ENCODE measurements around the gene PCDH19.

Gene PCDH19

DNA sequence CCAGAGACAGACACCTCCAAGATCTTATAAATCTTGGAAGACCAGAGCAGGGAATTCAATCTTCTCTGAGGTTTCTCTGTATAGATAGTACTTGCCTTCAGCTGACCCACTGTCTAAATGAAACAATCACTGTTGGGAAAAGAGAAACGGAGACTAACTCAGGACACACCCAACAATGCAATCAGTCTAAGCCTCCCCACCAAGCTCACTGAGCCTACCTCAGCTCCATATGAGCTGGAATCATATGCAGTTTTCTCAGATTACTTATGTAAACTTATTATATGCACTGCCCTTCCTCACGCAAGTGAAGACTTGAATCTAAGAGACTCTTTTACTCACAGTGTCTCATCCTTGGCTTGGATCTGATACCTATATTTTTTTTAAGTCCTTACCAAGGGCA is 110.5 kb downstream of the PCDH19 start:
- no peak for DNase-seq

DNA sequence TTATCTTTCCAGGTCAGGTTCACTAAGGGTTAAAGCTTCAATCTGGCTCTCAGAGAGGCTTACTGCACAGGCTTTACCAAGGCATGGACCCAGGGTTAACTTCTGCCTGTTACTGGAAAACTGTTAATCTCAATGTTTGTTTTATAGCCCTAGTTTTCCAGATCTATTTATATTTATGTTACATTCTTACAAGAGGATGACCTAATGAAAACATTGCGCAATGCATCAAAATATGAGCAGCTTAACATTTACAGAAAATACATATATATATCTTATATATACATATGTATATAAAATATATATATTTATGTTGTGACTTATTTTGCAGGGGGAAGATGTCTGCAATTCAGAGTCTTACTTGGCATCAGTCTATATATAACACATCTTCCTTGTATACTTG is 112.3 kb downstream of the PCDH19 start:
- no peak for DNase-seq

DNA sequence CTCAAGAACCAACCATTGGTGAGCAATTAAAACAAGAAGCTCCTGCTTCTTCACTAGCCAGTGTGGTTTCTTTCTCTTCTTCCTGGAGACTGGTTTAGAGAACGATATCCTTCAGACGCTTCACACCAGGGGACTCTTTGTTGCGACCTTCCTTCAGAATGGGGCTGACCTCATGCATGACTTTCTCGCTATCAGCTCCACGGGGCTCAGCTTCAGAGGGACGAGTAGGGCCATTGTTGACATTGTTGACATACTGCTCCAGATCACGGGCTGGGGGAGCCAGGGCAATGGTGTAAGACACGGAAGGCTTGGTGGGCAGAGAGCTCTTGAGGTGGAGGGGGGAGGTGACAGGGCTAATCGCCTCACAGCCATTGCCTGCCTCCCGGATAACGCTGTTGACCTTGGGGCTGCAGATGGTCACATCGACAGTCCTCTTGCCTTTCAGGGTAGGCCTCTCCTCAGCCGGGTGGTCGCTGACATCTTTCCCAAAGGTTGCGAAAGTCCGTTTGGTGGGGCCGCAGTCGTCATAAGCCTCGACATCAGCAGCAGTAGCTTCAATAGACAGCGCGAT is 113.8 kb downstream of the PCDH19 start:
- no peak for DNase-seq

DNA sequence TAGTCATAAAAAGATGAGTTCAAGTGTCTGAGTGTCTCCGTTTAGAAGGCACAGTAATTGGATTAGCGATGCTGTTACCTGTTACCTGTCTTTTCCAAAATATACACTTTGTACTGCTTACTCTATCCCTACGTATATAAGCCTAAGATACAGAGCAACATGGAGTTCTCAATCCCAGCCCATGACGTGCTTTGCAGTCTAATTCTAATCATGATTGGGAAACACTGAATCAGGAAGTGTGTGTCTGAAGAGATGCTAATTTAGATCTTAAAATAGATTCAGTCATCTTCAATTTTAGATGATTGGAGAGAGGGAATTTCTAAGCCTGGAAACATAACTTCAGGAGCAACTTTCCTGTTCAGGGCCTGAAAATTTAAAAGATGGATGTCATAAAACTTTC is 115.1 kb downstream of the PCDH19 start:
- no peak for DNase-seq

DNA sequence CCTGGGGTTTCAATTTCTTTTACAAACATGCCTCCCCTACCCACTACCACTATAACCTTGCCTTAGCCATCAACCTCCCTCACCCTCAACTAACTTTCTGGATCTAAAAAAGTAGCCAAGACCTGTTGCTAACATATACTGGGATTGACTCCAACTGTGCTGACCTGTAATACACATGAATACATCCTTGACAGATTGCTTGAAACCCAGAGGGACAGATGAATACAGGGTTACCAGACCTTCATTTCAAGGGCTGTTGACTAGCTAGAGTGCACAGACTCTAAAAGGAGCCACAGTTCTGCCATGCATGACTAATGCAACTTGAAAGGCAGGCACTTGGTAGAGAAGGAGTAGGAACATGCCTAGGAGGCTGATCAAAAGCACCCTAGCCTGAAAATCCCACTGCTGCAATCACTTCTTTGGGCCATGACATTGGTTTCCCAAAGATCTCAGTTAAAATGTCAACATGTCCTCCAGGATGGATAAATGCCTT is 121.0 kb downstream of the PCDH19 start:
- no peak for DNase-seq

DNA sequence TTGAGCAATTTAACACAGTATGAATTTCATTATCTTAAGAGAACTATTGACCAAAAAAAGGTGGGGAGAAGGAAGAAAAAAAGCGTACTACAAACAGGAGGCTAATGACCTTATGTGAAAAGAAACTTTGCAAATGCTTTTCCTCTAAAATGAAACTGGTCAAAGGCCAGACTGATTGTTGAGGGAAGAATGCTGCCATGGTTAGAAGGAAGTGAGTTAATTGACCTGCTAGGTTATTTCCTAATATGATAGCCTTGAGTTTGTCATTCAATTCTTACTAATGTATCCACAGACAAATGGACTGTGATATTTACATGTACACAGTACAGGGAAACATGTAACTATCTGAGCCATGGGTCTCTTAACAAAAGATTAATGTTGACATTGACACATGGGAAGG is 132.8 kb downstream of the PCDH19 start:
- no peak for DNase-seq

DNA sequence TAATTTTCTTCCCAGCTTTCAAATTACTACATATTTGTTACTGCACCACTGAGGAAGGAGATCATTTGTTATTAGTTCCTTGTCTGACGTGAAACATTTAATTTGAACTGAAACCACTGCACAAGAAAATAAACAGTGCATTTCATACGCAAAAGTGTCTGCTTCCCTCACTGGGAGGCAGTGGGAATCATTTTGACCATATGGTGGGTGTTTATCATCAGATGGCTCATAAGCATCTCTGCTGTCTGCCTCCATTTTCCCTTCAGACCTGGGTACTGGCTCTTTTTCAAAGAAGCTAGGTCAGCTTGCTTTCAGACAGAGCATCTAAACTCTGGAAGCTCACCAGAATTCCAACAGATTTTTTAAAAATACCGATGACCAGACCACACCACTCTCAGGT is 135.2 kb downstream of the PCDH19 start:
- no peak for DNase-seq

DNA sequence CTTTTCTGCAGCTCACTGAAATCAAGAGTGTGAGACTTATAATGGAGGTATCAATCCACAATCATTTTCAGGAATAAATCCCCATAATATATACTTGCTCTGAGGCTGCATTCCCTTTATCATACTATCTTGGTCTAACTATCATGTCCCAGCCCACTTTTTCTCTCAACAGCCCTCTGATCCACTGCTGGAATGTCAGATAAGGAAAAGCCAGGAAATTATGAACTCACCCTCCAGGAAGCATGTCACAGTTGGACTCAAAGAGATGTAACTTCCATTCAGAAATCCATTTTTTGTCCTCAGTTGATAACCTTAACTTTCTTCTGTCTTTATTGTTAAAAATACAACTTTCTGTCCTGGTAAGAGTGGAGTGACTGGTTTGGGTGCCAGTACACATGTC is 144.9 kb downstream of the PCDH19 start:
- no peak for DNase-seq

DNA sequence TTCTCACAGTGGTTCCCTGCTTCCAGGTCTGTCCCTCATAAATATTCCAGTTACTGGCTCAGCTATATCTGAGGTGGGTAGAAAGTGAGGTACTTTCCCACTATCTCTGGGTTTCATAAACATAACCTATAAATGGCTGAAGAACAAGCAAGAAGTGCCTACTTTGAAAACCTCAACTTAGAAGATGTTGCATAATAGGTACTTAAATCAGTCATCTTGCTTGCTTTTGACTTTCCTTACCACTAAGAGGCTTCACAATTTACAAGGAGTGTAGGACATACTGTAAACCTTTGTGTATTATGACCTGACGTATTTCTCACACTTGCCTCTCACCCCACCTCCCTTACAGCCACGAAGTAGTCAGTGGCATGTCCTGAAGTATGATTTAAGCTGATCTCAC is 145.9 kb downstream of the PCDH19 start:
- no peak for DNase-seq

DNA sequence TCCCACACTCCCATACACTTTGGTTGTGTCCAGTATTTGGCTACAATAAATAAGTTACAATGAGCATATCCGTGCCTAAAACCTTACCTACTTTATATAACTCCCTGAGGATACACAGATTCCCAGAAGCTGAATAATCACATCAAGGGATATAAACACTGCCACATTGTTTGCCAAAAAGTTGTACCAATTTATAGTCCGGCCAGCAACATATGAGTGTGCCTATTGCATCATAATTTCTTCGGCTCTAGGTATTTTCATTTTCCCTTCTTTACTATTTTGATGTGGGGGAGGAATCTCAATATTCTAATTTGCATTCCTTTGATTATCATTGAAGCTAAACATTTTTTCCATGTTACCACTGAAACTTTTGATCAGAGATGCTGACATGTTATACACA is 146.4 kb downstream of the PCDH19 start:
- no peak for DNase-seq

DNA sequence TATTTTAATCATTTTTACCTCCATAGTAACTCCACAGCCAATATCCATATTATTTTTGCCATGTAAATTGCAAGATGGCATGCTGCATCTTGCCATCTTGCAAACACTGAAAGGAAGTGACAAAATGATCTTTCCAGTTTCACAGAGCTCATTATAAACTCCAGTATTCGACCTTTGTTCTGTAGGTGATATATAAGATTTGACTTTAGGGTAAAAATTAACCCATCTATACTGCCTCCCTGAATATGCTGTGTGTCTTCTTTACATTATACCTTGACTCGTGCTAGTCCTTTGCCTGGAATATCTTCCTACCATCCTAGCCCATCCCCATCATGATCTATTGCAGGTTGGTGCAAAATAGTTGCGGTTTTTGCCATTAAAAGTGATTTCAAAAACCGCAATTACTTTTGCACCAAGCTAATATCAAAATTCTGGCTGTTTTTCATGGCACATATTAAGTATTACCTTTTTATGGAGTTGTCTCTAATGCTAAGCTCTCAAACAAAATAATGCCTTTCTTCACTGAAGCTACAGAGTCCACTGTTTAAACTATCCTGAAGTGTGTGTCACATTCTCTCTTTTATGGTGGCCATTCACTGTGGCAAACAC is 161.1 kb downstream of the PCDH19 start:
- no peak for DNase-seq

DNA sequence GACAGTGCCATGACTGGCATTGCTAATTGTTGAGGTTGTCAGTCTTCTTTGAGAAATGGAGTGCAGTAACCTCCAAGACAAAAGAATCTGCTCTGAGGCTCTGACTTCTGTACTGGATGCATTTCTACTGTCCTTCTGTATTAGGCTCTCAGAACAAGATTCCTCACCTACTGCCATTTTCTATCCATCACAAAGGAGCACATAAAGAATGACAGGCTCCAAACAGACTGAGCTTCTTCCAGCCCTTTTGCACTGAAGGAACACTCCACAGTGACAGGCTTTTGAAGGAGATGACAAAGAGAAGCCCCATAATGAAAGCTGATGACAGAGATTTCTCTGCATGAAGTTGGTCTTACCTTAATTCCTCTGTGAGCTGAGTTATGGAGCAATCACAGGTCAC is 162.2 kb downstream of the PCDH19 start:
- no peak for DNase-seq

DNA sequence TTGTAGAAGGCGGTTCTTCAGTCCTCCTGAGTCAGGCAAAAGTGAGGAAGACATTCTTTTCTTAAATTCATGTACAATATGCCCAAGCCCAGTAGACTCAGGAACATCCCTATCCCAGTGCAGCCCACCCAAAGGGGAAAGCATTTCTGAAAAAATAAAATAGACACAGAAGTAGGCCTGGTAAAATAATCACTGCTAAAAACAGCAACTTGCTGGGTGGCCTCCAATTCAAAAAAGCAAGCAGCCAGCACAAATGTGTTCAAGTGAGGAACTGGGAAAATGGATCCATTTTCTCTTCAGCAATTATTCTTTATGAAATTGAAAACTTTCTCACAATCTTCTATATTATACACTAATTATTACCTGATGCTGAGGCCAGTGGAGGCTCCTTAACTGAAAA is 165.4 kb downstream of the PCDH19 start:
- DNase-seq = no peak
